IMR-90 (cell line): ENCODE data around the gene CFAP61. TPM values are rescaled to one million over a fixed set of nuclear protein-coding genes. Genes with fewer than 3 reads are reported as not detected.

Experiments used
- ATAC-seq: fragments of 200-7000 bp; cut with Tn5 transposase; 2 replicates; pipeline ENCODE4 v1.9.1; 2020; ENCODE audit warnings: low read depth, mild to moderate bottlenecking, moderate library complexity
- BruUV-seq: library from RNA; stranded (reverse); fragments of 400-500 nt; replicated peaks from 2 replicates; lab custom pipeline; 2021; lab: Mats Ljungman, UMichigan
- CTCF ChIA-PET: fragments of 300-600 bp; formaldehyde crosslinking; extraction: SDS; loops from one replicate; lab custom pipeline; 2021; ENCODE audit warnings: antibody characterized with exemption; lab: Yijun Ruan, JAX
- POLR2A ChIA-PET: fragments of 300-600 bp; sonication (Branson Sonifier 250); formaldehyde crosslinking; loops from one replicate; lab custom pipeline; 2022; ENCODE audit warnings: antibody characterized with exemption; ENCODE audit not compliant: unreplicated experiment; lab: Charles Lee
- DNase-seq: peaks from one replicate; pipeline ENCODE4 v3.0.0; 2013
- H2AFZ ChIP-seq: replicated peaks from 2 replicates; pipeline ENCODE3; 2013; ENCODE audit warnings: low read length, mild to moderate bottlenecking; ENCODE audit not compliant: poor library complexity
- H2AK5ac ChIP-seq: 2 replicates; pipeline ENCODE4 v1.6.1; 2013; ENCODE audit warnings: low read depth, low read length, inconsistent platforms
- H2AK9ac ChIP-seq: replicated peaks from 2 replicates; pipeline ENCODE3; 2013; ENCODE audit warnings: mild to moderate bottlenecking, low read depth, low read length, moderate library complexity; ENCODE audit not compliant: poor library complexity
- H2BK120ac ChIP-seq: 2 replicates; pipeline ENCODE4 v1.6.1; 2013; ENCODE audit warnings: low read depth, low read length, inconsistent platforms
- H2BK15ac ChIP-seq: 3 replicates; pipeline ENCODE4 v1.6.1; 2013; ENCODE audit warnings: low read depth, low read length, inconsistent platforms
- H2BK20ac ChIP-seq: 2 replicates; pipeline ENCODE4 v1.6.1; 2013; ENCODE audit warnings: low read depth, mild to moderate bottlenecking, inconsistent platforms, low read length, moderate library complexity
- H2BK5ac ChIP-seq: 2 replicates; pipeline ENCODE4 v1.6.1; 2013; ENCODE audit warnings: mild to moderate bottlenecking, low read depth, low read length, inconsistent platforms; ENCODE audit not compliant: poor library complexity, severe bottlenecking
- H3K14ac ChIP-seq: replicated peaks from 2 replicates; pipeline ENCODE4 v1.6.1; 2013; ENCODE audit warnings: low read depth, low read length, inconsistent platforms
- H3K18ac ChIP-seq: 2 replicates; pipeline ENCODE4 v1.6.1; 2013; ENCODE audit warnings: low read depth, low read length, control low read depth
- H3K23ac ChIP-seq: 2 replicates; pipeline ENCODE4 v1.6.1; 2013; ENCODE audit warnings: low read depth, low read length, inconsistent platforms
- H3K27ac ChIP-seq: 2 replicates; pipeline ENCODE4 v1.5.1; 2013; ENCODE audit warnings: mild to moderate bottlenecking, control low read depth, low read length; ENCODE audit not compliant: insufficient read depth
- H3K27me3 ChIP-seq: 2 replicates; pipeline ENCODE4 v1.6.1; 2013; ENCODE audit warnings: low read length; ENCODE audit not compliant: control insufficient read depth, insufficient read depth
- H3K36me3 ChIP-seq: 2 replicates; pipeline ENCODE4 v1.6.1; 2013; ENCODE audit warnings: low read length, mixed read lengths; ENCODE audit not compliant: control insufficient read depth, insufficient read depth
- H3K4ac ChIP-seq: 2 replicates; pipeline ENCODE4 v1.6.1; 2013; ENCODE audit warnings: low read depth, low read length, inconsistent platforms
- H3K4me1 ChIP-seq: 2 replicates; pipeline ENCODE4 v1.6.1; 2013; ENCODE audit warnings: low read length, mixed read lengths; ENCODE audit not compliant: control insufficient read depth, insufficient read depth
- H3K4me2 ChIP-seq: 2 replicates; pipeline ENCODE4 v1.6.1; 2013; ENCODE audit warnings: low read depth, mild to moderate bottlenecking, control low read depth, low read length, moderate library complexity
- H3K4me3 ChIP-seq: 2 replicates; pipeline ENCODE4 v1.5.1; 2013; ENCODE audit warnings: low read depth, mild to moderate bottlenecking, control low read depth, low read length, moderate library complexity; ENCODE audit not compliant: insufficient read depth
- H3K56ac ChIP-seq: 2 replicates; pipeline ENCODE4 v1.6.1; 2013; ENCODE audit warnings: low read length, inconsistent platforms; ENCODE audit not compliant: insufficient read depth; ENCODE audit errors: extremely low read depth
- H3K79me1 ChIP-seq, 2 experiments: 2 replicates each; pipeline ENCODE4 v1.6.1; 2013; ENCODE audit warnings: low read length in 2 of 2, inconsistent platforms in 1 of 2, low read depth in 1 of 2
- H3K9ac ChIP-seq: 2 replicates; pipeline ENCODE4 v1.6.1; 2013; ENCODE audit warnings: low read depth, low read length, control low read depth
- H3K9me1 ChIP-seq: 2 replicates; pipeline ENCODE4 v1.6.1; 2013; ENCODE audit warnings: low read length, inconsistent platforms; ENCODE audit not compliant: insufficient read depth
- H3K9me3 ChIP-seq: 2 replicates; pipeline ENCODE4 v1.6.1; 2013; ENCODE audit warnings: low read length; ENCODE audit not compliant: control insufficient read depth, insufficient read depth
- H4K20me1 ChIP-seq: 2 replicates; pipeline ENCODE4 v1.6.1; 2013; ENCODE audit warnings: low read length, inconsistent platforms; ENCODE audit not compliant: insufficient read depth
- H4K5ac ChIP-seq: 2 replicates; pipeline ENCODE4 v1.6.1; 2013; ENCODE audit warnings: mild to moderate bottlenecking, low read depth, low read length, control low read depth
- H4K8ac ChIP-seq, 2 experiments: 2 replicates each; pipeline ENCODE4 v1.6.1; 2013; ENCODE audit warnings: low read depth in 2 of 2, low read length in 2 of 2, control low read depth in 1 of 2, inconsistent platforms in 1 of 2
- H4K91ac ChIP-seq: 2 replicates; pipeline ENCODE4 v1.6.1; 2013; ENCODE audit warnings: low read depth, low read length, inconsistent platforms; ENCODE audit not compliant: insufficient read depth
- BHLHE40 ChIP-seq: fragments of 150-350 bp; IDR thresholded peaks from 2 replicates; pipeline ENCODE4 v1.6.1; 2016; ENCODE audit warnings: mild to moderate bottlenecking, low read depth, low read length
- CEBPB ChIP-seq: IDR thresholded peaks from 2 replicates; pipeline ENCODE4 v1.6.1; 2012; ENCODE audit warnings: low read depth, low read length, improper control_type of control experiment
- CHD1 ChIP-seq: IDR thresholded peaks from 2 replicates; pipeline ENCODE4 v1.6.1; 2012; ENCODE audit warnings: low read depth, low read length, improper control_type of control experiment
- FOS ChIP-seq: fragments of 150-350 bp; IDR thresholded peaks from 2 replicates; pipeline ENCODE4 v1.6.1; 2016; ENCODE audit warnings: low read depth, low read length
- MXI1 ChIP-seq: IDR thresholded peaks from 2 replicates; pipeline ENCODE4 v1.6.1; 2012; ENCODE audit warnings: low read depth, mild to moderate bottlenecking, low read length, moderate library complexity, borderline replicate concordance
- NFE2L2 ChIP-seq: fragments of 150-350 bp; IDR thresholded peaks from 2 replicates; pipeline ENCODE4 v1.6.1; 2016; ENCODE audit warnings: low read depth, mild to moderate bottlenecking, low read length
- POLR2A ChIP-seq: IDR thresholded peaks from 2 replicates; pipeline ENCODE4 v1.6.1; 2012; ENCODE audit warnings: mild to moderate bottlenecking, low read depth, low read length
- RAD21 ChIP-seq: IDR thresholded peaks from 2 replicates; pipeline ENCODE4 v1.6.1; 2012; ENCODE audit warnings: low read length, improper control_type of control experiment
- RCOR1 ChIP-seq: IDR thresholded peaks from 2 replicates; pipeline ENCODE4 v1.6.1; 2012; ENCODE audit warnings: mild to moderate bottlenecking, low read length, improper control_type of control experiment; ENCODE audit not compliant: insufficient replicate concordance
- RFX5 ChIP-seq: IDR thresholded peaks from 2 replicates; pipeline ENCODE4 v1.8.0; 2012; ENCODE audit warnings: low read depth, mild to moderate bottlenecking, low read length, moderate library complexity
- WGBS, 2 experiments: methylation state at CpG; one replicate each; pipeline versions ENCODE4 v1.1.5 to v1.1.7; 2013; ENCODE audit warnings: missing lambda C conversion rate in 2 of 2; ENCODE audit not compliant: insufficient read length in 1 of 2; ENCODE audit errors: extremely low coverage in 2 of 2; 5-methylcytosine and 5-hydroxymethylcytosine counted together
- dilution Hi-C: fragments of 300-500 bp; cut with HindIII; formaldehyde crosslinking; loops from one replicate; pipeline ENCODE4 v1.14.3; 2018; ENCODE audit warnings: low sequenced_read_pairs; ENCODE audit not compliant: unreplicated experiment
- in situ Hi-C: fragments of 300-500 bp; cut with MboI; formaldehyde crosslinking; loops from 3 replicates; pipeline ENCODE4 v1.14.3; 2019; ENCODE audit warnings: low sequenced_read_pairs, inconsistent platforms, mixed read lengths
- intact Hi-C: fragments of 100-400 bp; cut with micrococcal nuclease; formaldehyde crosslinking; loops from 2 replicates; pipeline ENCODE4 v1.10.0; 2022
- polyA plus RNA-seq, 3 experiments: library from polyadenylated mRNA; depleted of rRNA; stranded (reverse); fragments of >200 nt; gene quantifications; 2 replicates each; pipeline ENCODE4 v1.2.3, GENCODE V29; 2012; ENCODE audit warnings: low replicate concordance in 1 of 3
- total RNA-seq: library from RNA; depleted of rRNA; stranded (reverse); fragments of >200 nt; gene quantifications from 2 replicates; pipeline ENCODE4 v1.2.3, GENCODE V29; 2012
- TF ChIP-seq, protein P1 (sequence below): fragments of 150-350 bp; IDR thresholded peaks from 2 replicates; pipeline ENCODE4 v1.6.1; 2016; ENCODE audit warnings: low read depth, mild to moderate bottlenecking, low read length, moderate library complexity, borderline replicate concordance
- TF ChIP-seq, protein P2 (sequence below): fragments of 150-350 bp; IDR thresholded peaks from 2 replicates; pipeline ENCODE4 v1.6.1; 2017; ENCODE audit warnings: mild to moderate bottlenecking, antibody characterized with exemption, low read length, low read depth
- TF ChIP-seq, protein P3 (sequence below): conservative IDR thresholded peaks from 2 replicates; pipeline ENCODE4 v1.5.1; 2012; ENCODE audit warnings: mild to moderate bottlenecking, low read depth, low read length, improper control_type of control experiment

CFAP61 gene
- total and polyA plus RNA-seq, 2 of the 4 experiments (the other 2 are of a cell fraction), result 0.07 TPM; not detected in 1

DNA sequence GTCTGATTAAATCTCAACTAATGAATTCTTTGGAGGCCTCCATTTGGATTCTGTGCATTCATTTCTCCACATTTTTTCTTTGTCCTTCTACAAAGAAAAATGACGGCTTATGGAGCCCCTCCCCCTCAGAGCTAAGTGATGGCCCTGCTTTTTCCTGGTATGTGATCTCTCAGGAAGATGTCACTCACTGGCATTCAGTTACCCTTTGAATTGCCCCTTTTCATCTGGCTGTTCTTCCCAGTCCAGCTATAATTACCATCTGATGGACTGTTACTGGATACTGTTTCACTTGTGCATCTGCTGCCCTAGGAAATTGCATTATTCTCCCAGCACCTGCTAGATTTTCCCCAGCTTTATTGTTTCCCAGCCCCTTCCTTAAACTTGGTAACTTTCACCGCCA lies 151.9 kb downstream of the CFAP61 start:
- Histone ChIP-seq H4K5ac (no peak overlapping the region), H2BK15ac (no peak overlapping the region), H3K27me3 (peaks cover 6% of the 10 kb centered on the region), H3K4me3 (no peak overlapping the region), H2BK20ac (no peak overlapping the region), H2AK9ac (no peak overlapping the region), H4K8ac (no peak overlapping the region), H2AFZ (no peak overlapping the region), H3K56ac (no peak overlapping the region), H3K4me1 (no peaks in the 10 kb centered on the region), H3K9me1 (no peaks in the 10 kb centered on the region), H2AK5ac (no peak overlapping the region), H3K9me3 (no peaks in the 10 kb centered on the region), H3K79me1 (no peaks in the 10 kb centered on the region), H4K91ac (no peak overlapping the region), H3K23ac (no peak overlapping the region), H2BK120ac (no peak overlapping the region), H3K27ac (no peak overlapping the region), H3K4me2 (no peak overlapping the region), H3K4ac (no peak overlapping the region), H2BK5ac (no peak overlapping the region), H3K9ac (no peak overlapping the region), H3K14ac (no peak overlapping the region), H4K20me1 (no peaks in the 10 kb centered on the region), H3K18ac (no peak overlapping the region), H3K36me3 (no peaks in the 10 kb centered on the region)
- no CpG with 5 or more reads among the region's 2 CpGs for WGBS, 2 experiments
- CTCF ChIA-PET, result no interaction called here
- no TSS peak for BruUV-seq
- dilution Hi-C loops, result no loop called here
- DNase-seq (no peak), ATAC-seq (no peak)
- intact Hi-C loops, result no loop called here
- no peak for TF ChIP-seq CHD1
- no peak for TF ChIP-seq FOS
- TF ChIP-seq BHLHE40, result no peak
- TF ChIP-seq RCOR1, result no peak
- TF ChIP-seq, protein P1, sequence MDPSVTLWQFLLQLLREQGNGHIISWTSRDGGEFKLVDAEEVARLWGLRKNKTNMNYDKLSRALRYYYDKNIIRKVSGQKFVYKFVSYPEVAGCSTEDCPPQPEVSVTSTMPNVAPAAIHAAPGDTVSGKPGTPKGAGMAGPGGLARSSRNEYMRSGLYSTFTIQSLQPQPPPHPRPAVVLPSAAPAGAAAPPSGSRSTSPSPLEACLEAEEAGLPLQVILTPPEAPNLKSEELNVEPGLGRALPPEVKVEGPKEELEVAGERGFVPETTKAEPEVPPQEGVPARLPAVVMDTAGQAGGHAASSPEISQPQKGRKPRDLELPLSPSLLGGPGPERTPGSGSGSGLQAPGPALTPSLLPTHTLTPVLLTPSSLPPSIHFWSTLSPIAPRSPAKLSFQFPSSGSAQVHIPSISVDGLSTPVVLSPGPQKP, result no peak
- TF ChIP-seq RFX5, result no peak
- no peak for TF ChIP-seq CEBPB
- TF ChIP-seq MXI1, result no peak
- TF ChIP-seq, protein P2, sequence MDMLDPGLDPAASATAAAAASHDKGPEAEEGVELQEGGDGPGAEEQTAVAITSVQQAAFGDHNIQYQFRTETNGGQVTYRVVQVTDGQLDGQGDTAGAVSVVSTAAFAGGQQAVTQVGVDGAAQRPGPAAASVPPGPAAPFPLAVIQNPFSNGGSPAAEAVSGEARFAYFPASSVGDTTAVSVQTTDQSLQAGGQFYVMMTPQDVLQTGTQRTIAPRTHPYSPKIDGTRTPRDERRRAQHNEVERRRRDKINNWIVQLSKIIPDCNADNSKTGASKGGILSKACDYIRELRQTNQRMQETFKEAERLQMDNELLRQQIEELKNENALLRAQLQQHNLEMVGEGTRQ, result no peak
- no peak for TF ChIP-seq NFE2L2
- TF ChIP-seq, protein P3, sequence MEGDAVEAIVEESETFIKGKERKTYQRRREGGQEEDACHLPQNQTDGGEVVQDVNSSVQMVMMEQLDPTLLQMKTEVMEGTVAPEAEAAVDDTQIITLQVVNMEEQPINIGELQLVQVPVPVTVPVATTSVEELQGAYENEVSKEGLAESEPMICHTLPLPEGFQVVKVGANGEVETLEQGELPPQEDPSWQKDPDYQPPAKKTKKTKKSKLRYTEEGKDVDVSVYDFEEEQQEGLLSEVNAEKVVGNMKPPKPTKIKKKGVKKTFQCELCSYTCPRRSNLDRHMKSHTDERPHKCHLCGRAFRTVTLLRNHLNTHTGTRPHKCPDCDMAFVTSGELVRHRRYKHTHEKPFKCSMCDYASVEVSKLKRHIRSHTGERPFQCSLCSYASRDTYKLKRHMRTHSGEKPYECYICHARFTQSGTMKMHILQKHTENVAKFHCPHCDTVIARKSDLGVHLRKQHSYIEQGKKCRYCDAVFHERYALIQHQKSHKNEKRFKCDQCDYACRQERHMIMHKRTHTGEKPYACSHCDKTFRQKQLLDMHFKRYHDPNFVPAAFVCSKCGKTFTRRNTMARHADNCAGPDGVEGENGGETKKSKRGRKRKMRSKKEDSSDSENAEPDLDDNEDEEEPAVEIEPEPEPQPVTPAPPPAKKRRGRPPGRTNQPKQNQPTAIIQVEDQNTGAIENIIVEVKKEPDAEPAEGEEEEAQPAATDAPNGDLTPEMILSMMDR, result no peak
- TF ChIP-seq RAD21, result no peak
- TF ChIP-seq POLR2A, result no peak
- in situ Hi-C loops, result no loop called here
- POLR2A ChIA-PET, result no interaction called here
